Caco-2 (cell line): ENCODE data around the gene PLXNA4. TPM values are rescaled to one million over a fixed set of nuclear protein-coding genes. Genes with fewer than 3 reads are reported as not detected.

Source experiments
- BruUV-seq: library from RNA; stranded (reverse); fragments of 400-500 nt; replicated peaks from 2 replicates; lab custom pipeline; 2021; lab: Mats Ljungman, UMichigan
- CTCF ChIA-PET: fragments of 300-600 bp; sonication (Branson Sonifier 250); formaldehyde crosslinking; loops from one replicate; lab custom pipeline; 2022; ENCODE audit warnings: antibody characterized with exemption; lab: Charles Lee
- POLR2A ChIA-PET: fragments of 300-600 bp; sonication (Branson Sonifier 250); formaldehyde crosslinking; loops from one replicate; lab custom pipeline; 2022; ENCODE audit warnings: antibody characterized with exemption; lab: Charles Lee
- DNase-seq, 2 experiments: peaks; one replicate each; pipeline versions ENCODE4 v3.0.0 to v3.0.0-alpha.2; 2020 to 2022
- H3K27me3 ChIP-seq: replicated peaks from 2 replicates; pipeline ENCODE4 v1.6.0; 2011; ENCODE audit warnings: low read length; ENCODE audit not compliant: control insufficient read depth, insufficient read depth
- H3K36me3 ChIP-seq: 2 replicates; pipeline ENCODE4 v1.5.1; 2011; ENCODE audit warnings: low read length; ENCODE audit not compliant: control insufficient read depth, insufficient read depth
- H3K4me1 ChIP-seq: fragments of 250-450 bp; sonication (Bioruptor Pico); 2 replicates; pipeline ENCODE4 v1.5.1; 2020; ENCODE audit warnings: mild to moderate bottlenecking
- H3K4me3 ChIP-seq: 2 replicates; pipeline ENCODE4 v1.5.1; 2011; ENCODE audit warnings: low read depth, mild to moderate bottlenecking, control low read depth, low read length
- H3K9me3 ChIP-seq: fragments of 250-450 bp; sonication (Bioruptor Pico); 2 replicates; pipeline ENCODE4 v1.5.1; 2020; ENCODE audit warnings: mild to moderate bottlenecking, moderate library complexity
- H3K27ac Mint-ChIP-seq: one replicate; pipeline ENCODE4 v1.8.0; 2022; ENCODE audit warnings: mixed read lengths; ENCODE audit not compliant: unreplicated experiment
- H3K27me3 Mint-ChIP-seq: one replicate; pipeline ENCODE4 v1.8.0; 2022; ENCODE audit warnings: mixed read lengths; ENCODE audit not compliant: insufficient read depth, unreplicated experiment
- H3K36me3 Mint-ChIP-seq: one replicate; pipeline ENCODE4 v1.8.0; 2022; ENCODE audit warnings: mild to moderate bottlenecking, mixed read lengths; ENCODE audit not compliant: insufficient read depth, unreplicated experiment
- H3K4me1 Mint-ChIP-seq: one replicate; pipeline ENCODE4 v1.8.0; 2022; ENCODE audit warnings: low read depth, mixed read lengths; ENCODE audit not compliant: unreplicated experiment
- H3K4me3 Mint-ChIP-seq: one replicate; pipeline ENCODE4 v1.8.0; 2022; ENCODE audit warnings: mild to moderate bottlenecking, moderate library complexity, mixed read lengths; ENCODE audit not compliant: unreplicated experiment
- H3K9me3 Mint-ChIP-seq: one replicate; pipeline ENCODE4 v1.8.0; 2022; ENCODE audit warnings: mixed read lengths; ENCODE audit not compliant: unreplicated experiment
- intact Hi-C: fragments of 100-400 bp; cut with micrococcal nuclease; formaldehyde crosslinking; loops from one replicate; pipeline ENCODE4 v1.10.0; 2022; ENCODE audit not compliant: unreplicated experiment
- total RNA-seq: library from RNA; stranded (reverse); gene quantifications from 2 replicates; pipeline ENCODE4 v1.2.3, GENCODE V29; 2022
- TF ChIP-seq, protein P1 (sequence below), 2 experiments: fragments of 200-600 bp in 1 of 2; IDR thresholded peaks; 1 replicate in 1 of 2; 2 replicates in 1 of 2; pipeline versions ENCODE4 v1.5.1 to v1.8.0; 2011 to 2022; ENCODE audit warnings: antibody characterized with exemption in 1 of 2, control low read depth in 1 of 2, inconsistent platforms in 1 of 2, low read depth in 1 of 2, low read length in 1 of 2, mild to moderate bottlenecking in 1 of 2, moderate library complexity in 1 of 2; ENCODE audit not compliant: insufficient read depth in 1 of 2, severe bottlenecking in 1 of 2, unreplicated experiment in 1 of 2

Gene PLXNA4
- total RNA-seq, 1 experiment from 2014 or later, result 0.43 TPM

DNA sequence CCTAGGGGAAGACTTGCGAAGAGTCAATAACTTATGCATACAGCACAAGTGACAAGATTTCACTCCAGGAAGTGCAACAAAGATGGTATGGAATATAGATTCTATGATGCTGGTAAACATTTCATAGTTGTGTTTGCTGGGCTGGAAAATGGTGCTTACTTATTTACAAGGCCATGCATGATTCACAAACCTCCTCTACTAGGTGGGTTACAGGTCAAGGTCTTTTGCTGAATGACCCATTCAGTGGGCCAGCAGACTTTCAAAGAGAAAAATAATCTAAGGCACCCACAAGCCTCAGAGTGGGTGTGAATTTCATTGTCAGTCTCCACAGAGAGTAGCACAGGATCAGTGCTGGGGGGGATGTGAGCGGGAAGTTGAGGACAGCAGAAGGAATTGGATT lies 378.5 kb downstream of the PLXNA4 start:
- Histone ChIP-seq H3K4me3 (no peak overlapping the region), H3K9me3 (no peaks in the 10 kb centered on the region), H3K27me3 (no peaks in the 10 kb centered on the region; the same call in 1 of the 2 replicates), H3K4me1 (no peaks in the 10 kb centered on the region), H3K36me3 (no peaks in the 10 kb centered on the region; the same call in 1 of the 2 replicates)
- Mint-ChIP-seq H3K9me3 (no peaks in the 10 kb centered on the region), H3K27ac (no peak overlapping the region), H3K27me3 (peaks cover 17% of the 10 kb centered on the region), H3K36me3 (no peaks in the 10 kb centered on the region), H3K4me1 (no peaks in the 10 kb centered on the region), H3K4me3 (no peak overlapping the region)
- intact Hi-C loops, result no loop called here
- no TSS peak for BruUV-seq
- ChIA-PET CTCF (no interaction called here), POLR2A (no interaction called here)
- TF ChIP-seq, protein P1, sequence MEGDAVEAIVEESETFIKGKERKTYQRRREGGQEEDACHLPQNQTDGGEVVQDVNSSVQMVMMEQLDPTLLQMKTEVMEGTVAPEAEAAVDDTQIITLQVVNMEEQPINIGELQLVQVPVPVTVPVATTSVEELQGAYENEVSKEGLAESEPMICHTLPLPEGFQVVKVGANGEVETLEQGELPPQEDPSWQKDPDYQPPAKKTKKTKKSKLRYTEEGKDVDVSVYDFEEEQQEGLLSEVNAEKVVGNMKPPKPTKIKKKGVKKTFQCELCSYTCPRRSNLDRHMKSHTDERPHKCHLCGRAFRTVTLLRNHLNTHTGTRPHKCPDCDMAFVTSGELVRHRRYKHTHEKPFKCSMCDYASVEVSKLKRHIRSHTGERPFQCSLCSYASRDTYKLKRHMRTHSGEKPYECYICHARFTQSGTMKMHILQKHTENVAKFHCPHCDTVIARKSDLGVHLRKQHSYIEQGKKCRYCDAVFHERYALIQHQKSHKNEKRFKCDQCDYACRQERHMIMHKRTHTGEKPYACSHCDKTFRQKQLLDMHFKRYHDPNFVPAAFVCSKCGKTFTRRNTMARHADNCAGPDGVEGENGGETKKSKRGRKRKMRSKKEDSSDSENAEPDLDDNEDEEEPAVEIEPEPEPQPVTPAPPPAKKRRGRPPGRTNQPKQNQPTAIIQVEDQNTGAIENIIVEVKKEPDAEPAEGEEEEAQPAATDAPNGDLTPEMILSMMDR (IDR thresholded peaks at IDR 0.05; ENCODE audit: insufficient read depth in 1 of 2, low read depth in 1 of 2, low read length in 1 of 2, severe bottlenecking in 1 of 2, unreplicated experiment in 1 of 2), result no peak
- DNase-seq, result no peak

DNA sequence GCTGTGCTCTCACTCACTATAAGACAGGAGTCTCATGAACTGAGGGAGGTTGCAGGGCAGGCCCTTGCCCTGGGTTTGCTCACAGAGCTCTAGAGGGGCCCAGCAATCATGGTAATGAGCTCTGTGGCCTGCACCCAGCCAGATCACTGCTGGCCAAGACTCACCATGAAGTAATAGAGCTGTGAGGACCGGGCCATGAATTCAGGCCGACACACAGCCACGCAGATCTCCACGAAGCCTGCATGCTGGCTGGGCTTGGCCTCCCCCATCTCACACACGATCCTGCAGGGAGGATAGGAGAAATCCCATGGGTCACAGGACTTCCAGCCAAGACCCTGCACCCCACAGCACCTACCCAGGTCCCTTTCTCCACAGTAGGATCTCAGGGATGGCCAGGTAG lies 382.4 kb downstream of the PLXNA4 start:
- ChIA-PET POLR2A (no interaction called here), CTCF (interaction anchor here (0.5 kb wide), 1 partner anchor 324 kb away, joined by 3 read pairs; no protein-coding TSS in a partner anchor)
- Mint-ChIP-seq H3K27me3 (peaks cover 13% of the 10 kb centered on the region), H3K4me1 (no peaks in the 10 kb centered on the region), H3K36me3 (no peaks in the 10 kb centered on the region), H3K9me3 (no peaks in the 10 kb centered on the region), H3K27ac (no peak overlapping the region), H3K4me3 (no peak overlapping the region)
- no TSS peak for BruUV-seq
- Histone ChIP-seq H3K36me3 (no peaks in the 10 kb centered on the region), H3K9me3 (no peaks in the 10 kb centered on the region), H3K4me1 (no peaks in the 10 kb centered on the region), H3K27me3 (no peaks in the 10 kb centered on the region), H3K4me3 (no peak overlapping the region)
- intact Hi-C loops, result no loop called here
- TF ChIP-seq, protein P1 (IDR thresholded peaks at IDR 0.05; ENCODE audit: insufficient read depth in 1 of 2, low read depth in 1 of 2, low read length in 1 of 2, severe bottlenecking in 1 of 2, unreplicated experiment in 1 of 2), result no peak
- no peak for DNase-seq

DNA sequence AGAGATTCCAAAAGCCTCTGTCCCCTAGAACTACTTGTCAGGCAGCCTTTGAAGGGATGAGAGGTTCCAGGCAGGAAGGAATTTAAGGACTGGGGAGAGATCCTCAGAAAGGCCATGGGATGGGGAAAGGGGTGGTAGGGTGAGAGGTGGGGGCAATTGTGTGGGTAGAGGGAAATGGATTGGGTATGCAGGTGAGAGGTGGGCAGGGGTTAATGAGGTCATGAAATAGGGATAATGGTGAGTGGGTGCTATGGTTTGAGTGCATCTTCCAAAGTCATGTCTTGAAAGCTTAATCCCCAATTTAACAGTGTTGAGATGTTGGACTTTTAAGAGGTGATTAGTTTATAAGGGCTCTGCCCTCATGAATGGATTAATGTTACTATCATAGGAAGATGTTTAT lies 383.5 kb downstream of the PLXNA4 start:
- intact Hi-C loops, result no loop called here
- Mint-ChIP-seq H3K27me3 (peaks cover 9% of the 10 kb centered on the region), H3K4me3 (no peak overlapping the region), H3K9me3 (no peaks in the 10 kb centered on the region), H3K36me3 (no peaks in the 10 kb centered on the region), H3K27ac (no peak overlapping the region), H3K4me1 (no peaks in the 10 kb centered on the region)
- Histone ChIP-seq H3K4me1 (no peaks in the 10 kb centered on the region), H3K9me3 (no peaks in the 10 kb centered on the region), H3K36me3 (no peaks in the 10 kb centered on the region), H3K27me3 (no peaks in the 10 kb centered on the region), H3K4me3 (no peak overlapping the region)
- no TSS peak for BruUV-seq
- ChIA-PET CTCF (no interaction called here), POLR2A (no interaction called here)
- TF ChIP-seq, protein P1 (IDR thresholded peaks at IDR 0.05; ENCODE audit: insufficient read depth in 1 of 2, low read depth in 1 of 2, low read length in 1 of 2, severe bottlenecking in 1 of 2, unreplicated experiment in 1 of 2), result no peak
- no peak for DNase-seq
